Limb (tissue), 2 donors: ENCODE measurements around the gene ME1.
"Not testable (repeated sequence)": the region's sequence is repeated elsewhere in the genome, so short reads cannot be mapped to it uniquely, and the experiment has no call there.

ENCODE experiments used
- DNase-seq, 2 donors: peaks; one replicate each; pipeline ENCODE4 v3.0.0-alpha.2; 2016; ENCODE audit errors: extremely low spot score in 2 of 2

Gene ME1

DNA sequence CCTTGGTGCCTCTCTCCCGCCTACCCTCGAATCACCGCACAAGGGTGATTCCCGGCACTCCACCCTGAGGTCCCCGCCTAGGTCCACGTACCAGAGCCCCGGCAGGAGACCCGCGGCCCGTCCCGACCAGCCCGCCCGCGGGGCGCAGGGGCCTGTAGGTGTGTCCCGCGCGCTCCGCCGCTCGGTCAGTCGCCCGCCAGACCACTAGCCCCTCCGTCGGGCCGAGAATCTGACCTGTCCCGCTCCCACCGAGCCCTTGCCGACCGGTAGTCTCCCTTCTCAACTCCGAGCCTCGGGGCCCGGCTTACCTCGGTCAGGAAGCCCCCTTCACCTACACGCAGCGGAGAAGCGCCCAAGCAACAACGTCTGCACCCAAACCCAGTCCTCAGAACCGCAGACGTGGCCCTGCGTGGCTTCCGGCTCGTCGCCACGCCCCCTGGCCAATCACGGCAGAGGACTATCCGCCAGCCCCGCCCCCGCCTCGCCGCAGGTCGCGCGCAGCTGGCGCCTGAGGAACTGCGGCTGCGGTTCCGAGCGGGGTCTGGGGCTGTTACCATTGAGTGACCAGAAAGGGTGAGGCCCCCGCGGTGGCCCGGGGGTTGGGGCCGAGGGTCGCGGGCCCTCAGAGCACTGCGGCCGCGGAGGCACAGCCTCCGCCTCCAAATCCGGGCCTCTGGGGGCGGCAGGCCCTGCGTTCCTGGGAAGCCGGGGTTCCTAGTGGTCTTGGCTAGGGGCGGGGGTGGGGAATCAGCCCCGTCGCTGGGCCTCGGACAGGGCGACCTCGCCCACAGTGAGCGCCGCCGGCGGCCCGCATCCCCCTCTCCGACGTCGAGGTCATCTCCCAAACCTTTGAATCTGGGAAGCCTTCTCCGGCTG lies 237.7 kb downstream of the ME1 start, which contains the start of the genes PGM3 and RWDD2A:
Gene PGM3 (minus strand): TSS at position 395 of the 876 bp plus-strand sequence. CDS start 2,253 bp downstream, outside the sequence.
Gene RWDD2A (plus strand): TSS at position 487 of the 876 bp plus-strand sequence. CDS start 1,095 bp downstream, outside the sequence.
- peak; percentile 87 to 93 for DNase-seq

DNA sequence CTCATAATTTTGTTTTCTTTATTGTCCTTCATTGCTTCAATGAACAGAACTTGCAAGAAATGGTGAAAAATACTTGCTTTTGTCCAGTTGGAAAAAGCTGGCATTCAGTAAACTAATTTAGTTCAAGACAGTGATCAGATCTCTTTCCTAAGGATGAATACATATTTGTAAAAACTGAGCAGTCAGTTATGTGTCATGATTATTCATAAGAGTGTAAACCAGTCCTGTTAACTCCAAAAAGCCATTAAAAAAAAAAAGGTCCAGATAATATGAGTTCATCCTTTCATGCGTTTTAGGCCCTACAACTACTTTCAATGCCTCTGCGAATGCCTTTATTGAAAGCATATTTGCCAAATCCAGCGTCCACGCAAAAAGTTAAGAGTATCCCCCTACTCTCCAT lies 238.4 kb downstream of the ME1 start:
- no peak for DNase-seq

DNA sequence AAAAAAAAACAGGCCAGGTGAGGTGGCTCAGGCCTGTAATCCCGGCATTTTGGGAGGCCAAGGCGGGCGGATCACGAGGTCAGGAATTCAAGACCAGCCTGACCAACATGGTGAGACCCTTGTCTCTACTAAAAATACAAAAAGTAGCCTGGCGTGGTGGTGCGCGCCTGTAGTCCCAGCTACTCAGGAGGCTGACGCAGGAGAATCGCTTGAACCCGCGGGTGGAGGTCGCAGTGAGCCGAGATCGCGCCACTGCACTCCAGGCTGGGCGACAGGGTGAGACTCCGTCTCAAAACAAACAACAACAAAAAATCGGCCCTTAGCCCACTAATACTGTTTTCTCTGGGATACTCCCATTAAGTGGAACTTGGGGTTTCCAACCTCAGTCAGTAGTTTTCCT lies 238.9 kb downstream of the ME1 start:
- not testable (repeated sequence) for DNase-seq

DNA sequence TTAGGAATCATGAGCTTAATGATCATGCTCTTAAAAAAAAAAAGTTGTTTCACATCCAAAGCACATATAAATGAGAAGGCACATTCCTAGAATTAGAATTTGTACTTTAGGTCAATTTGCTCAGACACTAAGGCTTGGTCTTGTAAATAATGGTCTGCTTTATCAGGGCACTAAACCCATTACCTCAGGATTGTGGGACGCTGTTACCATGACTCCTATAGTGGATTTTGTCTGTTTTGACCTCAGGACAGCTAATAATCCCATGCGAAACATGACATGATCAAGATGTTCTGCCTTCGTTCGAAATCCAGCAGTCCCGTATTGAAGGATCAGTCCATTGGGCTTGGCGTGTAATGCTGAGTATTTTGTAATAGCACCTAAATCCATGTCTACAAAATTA lies 240.2 kb downstream of the ME1 start:
- no peak for DNase-seq

DNA sequence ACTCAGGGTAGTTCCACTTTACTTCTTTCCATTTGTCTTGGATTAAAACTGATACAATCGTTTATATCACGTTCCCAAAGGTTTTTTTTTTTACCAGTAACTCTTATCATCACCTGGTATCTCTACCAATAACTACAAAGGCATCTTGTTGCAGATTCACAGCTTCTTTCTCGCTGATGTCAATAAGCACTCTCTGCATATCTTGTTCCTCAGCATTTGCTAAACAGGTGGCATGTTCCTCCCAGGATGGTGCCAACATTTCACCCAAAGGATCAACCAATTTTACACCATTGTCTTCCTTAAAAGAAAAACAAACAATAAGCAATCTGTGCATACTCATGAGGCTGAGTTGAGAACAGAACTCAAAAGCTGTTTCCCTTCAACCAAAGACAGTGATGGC lies 242.3 kb downstream of the ME1 start:
- DNase-seq: no peak

DNA sequence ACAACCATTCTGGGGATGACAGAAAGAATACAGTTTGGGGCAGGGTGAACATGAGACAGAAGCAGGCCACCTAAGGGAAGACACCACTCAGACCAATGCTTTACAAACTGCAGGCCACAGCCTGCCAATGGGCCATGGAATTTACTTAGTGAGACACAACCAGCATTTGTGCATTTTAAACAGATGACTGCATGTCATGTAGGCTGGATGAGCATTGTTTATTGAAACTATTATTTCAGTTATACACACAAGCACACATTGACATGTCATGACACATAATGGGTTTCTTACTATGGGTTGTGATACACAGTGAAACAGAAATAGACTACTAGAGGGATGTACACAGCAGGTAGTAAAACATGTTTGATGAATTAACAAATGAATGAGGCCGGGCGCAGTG lies 245.8 kb downstream of the ME1 start:
- no peak for DNase-seq

DNA sequence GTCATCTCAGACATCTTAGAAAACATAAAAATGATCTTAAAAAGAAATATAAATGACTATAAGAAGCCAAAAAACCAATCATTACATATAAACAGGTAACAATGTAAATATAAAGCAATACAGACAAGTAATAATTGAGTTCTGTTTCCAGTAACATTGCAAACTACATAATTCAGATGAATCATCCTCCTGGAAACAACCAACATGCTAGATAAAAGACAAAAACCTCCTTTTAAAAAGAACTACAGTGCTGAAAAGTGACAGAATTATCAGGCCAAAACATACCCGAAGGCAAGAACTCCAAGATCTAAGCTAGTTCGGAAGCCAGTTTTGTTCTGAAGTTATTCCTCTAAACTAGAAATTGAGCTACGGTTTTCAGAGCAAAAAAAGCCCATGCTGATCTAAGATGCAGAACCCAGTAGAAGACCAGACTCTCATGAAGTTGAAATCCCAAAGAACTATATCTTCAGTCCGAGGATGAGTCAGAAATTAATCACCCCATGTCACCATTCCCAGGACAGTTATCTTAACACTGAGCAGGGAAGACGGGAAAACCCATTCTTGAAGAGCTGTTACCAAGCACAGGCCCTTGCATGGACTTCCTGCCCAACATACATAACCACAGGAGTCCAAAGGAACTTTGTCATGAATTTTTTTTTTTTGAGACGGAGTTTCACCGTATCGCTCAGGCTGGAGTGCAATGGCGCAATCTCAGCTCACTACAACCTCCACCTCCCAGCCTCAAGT lies 247.6 kb downstream of the ME1 start:
- no peak for DNase-seq

DNA sequence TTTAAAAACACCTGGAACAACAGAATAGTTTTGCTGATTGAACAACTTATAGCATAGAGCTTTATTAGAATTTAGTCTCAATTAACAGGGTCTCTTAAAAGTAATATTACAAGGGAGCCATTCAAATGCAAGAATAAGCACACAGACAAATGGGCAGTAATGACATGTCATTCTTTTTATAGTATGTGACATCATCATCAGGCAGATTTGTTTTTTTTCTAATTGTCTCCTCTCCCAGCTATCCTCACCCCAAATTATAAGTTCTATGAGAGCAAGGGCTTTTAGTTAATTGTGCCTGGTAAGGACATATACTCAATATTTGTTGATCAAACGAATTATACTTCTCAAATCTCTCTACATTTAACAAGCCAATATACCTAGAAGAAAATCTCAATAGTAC lies 248.7 kb downstream of the ME1 start:
- DNase-seq: no peak

DNA sequence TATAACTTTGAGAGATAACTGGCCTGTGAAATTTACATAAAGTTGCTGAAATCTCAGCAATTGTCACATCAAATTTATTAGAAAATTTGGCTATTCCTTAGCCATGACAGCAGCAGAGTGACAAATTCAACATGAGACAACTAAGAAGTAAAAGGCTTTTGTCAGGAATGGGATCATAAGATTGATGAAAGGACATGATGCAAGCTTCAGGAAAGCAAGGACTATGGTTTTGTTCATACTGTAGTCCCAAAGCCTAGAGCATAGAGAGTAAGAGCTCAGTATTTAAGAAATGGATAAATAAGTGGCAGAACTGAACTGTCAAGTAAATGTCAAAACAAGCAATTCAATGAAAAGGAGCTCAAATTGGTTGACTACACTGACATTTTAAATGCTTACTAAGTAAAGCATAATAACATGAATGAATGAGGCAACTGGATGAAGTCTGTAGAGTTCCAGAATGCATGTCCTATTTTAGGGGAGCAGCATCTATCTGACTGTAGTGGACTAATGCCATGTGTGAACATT lies 250.4 kb downstream of the ME1 start:
- no peak for DNase-seq

DNA sequence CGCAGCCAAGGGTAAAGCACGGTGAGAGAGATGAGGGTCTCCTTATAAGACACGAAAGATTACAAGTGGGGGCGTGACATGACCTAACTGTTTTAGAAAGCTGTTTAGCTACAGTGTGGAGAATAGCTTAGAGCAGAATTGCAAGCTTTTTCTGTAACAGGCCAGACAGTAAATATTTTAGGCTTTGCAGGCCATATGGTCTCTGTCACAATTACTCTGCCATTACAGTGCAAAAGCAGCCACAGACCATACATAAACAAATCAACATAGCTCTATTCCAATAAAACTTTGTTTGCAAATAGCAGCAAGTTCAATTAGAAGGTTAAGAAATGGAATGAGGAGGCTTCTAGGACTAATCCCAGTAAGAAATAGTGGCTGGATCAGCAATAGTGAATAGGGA lies 254.6 kb downstream of the ME1 start:
- no peak for DNase-seq

DNA sequence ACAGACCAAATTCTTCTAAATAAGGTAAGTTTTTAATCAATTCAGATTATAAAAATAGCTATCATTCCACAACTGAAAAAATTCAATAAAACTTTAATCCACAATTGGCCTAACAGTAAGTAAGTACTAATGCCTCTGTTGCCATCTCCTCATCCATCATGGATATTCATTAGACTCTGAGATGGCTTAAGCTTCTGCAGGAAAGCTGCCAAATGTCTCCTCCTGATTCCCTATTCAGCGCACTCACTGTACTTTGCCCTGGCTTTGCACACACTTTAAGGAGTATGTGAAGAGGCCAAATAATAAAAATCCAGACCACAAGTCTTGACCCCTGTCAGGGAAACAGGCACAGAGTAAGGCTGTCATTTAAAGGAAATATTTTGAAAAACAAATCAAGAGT lies 261.3 kb downstream of the ME1 start:
- DNase-seq: no peak

DNA sequence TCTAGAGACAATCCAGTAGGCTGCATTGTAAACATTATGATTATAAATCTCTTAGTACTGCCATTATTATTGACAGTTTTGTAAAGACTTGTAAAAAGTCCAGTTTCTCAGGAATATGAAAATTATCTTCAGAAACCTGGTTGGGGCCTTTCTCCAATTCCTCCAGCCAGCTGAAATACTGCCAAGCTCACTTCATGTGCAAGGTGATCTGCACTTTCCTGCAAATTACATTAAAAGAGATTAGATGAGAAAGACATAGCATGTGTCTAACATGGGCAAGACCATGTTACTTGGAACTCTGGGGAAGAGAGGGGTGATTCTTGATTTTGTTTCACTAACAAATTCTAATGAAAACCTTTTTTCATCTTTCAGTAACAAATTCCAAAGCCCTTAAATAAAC lies 261.7 kb downstream of the ME1 start:
- DNase-seq: no peak

DNA sequence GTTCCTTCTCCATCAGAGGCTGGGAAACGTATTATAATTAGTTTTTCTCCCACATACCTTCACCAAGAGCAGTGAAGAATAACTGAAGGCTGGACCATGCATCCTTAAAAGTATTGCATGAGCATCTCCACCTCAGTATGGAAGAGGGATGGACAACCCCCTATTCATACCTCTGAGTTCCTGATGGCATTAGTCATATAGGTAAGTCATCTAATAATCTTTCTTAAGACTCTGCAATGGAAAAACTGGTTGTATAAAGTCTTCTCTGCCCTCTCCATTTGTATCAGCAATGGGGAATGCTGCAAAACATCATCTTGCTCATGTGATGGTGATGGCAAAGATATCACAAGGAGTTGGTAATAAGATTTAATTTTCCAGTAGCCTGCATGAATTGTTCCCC lies 262.3 kb downstream of the ME1 start:
- DNase-seq: no peak

DNA sequence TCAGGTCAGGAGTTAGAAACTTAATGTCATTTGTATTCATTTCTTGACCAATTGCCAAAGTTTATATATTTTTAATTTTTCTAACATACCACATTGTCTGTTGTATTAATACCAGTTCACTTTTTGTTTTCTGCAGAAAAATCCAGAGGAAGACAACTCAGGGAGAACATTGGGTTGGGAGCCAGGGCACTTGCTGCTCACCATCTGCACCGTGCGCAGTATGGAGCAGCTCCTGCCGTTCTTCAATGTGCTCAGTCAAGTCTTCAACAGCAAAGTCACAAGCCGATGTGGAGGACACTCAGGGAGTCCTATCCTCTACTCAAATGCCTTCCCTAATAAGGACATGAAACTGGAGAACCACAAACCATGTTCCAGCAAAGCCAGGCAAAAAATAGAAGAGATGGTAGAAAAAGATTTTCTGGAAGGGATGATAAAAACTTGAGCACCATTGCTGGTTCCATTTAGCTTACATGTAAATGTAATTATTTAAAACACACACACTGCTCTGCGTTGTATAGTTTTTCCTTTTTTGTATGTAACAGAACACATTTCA lies 263.0 kb downstream of the ME1 start:
- no peak for DNase-seq
